MV-4-11 (cell line): ENCODE results near the gene NCEH1.
"Not testable (repeated sequence)": the region's sequence is repeated elsewhere in the genome, so short reads cannot be mapped to it uniquely, and the experiment has no call there.

ENCODE experiments used
- DNase-seq: peaks from one replicate; lab custom pipeline; 2025; lab: John Stamatoyannopoulos, UW

The NCEH1 gene

GRCh38 chr3:172676196-172676922, 34.5 kb downstream of the NCEH1 start:
- DNase-seq: no peak

GRCh38 chr3:172675441-172676193, 35.2 kb downstream of the NCEH1 start:
- peak; percentile 47 for DNase-seq

DNA sequence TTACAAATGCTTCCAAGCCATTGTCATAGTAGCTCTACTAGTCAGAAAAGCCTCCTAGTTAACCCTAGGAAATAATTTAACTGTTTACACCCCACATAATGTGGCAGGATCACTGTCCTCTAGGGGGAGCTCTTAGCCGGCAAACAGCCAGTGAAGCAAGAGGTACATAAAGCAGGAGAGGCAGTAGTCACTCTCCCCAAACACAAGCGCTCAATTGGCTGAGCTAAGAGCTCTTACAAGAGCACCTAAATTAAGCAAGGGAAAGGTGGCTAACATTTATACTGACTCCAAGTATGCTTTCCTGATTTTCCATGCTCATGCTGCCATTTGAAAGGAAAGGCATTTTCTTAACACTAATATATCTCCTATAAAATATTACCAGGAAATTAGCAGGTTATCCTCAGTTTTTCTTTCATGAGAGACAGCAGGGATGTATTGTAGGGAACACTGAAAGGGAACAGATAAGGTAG, 37.6 kb downstream of the NCEH1 start:
- peak; percentile 71 for DNase-seq

DNA sequence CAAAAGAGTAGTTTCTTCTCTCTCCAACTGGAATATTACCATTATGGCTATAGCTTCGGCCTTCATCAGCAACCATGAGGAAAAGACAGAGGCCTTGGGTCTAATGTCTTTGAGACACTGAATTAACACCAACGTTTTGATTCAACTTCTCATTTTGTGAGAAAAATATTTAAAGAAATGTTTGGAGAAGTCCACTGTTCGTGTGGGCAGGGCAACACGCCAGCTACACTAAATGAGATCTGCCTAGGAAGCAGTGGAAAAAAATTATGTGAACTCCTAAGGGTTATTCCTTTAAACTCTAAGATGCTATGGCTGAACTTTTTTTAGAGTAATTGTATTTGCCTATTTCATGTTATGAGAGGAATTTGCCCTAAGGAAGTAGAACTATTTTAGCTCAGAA, 41.8 kb downstream of the NCEH1 start:
- DNase-seq: no peak

- peak; percentile 75 for DNase-seq
Observed at GRCh38 chr3:172666873-172667694, 43.8 kb downstream of the NCEH1 start.

DNA sequence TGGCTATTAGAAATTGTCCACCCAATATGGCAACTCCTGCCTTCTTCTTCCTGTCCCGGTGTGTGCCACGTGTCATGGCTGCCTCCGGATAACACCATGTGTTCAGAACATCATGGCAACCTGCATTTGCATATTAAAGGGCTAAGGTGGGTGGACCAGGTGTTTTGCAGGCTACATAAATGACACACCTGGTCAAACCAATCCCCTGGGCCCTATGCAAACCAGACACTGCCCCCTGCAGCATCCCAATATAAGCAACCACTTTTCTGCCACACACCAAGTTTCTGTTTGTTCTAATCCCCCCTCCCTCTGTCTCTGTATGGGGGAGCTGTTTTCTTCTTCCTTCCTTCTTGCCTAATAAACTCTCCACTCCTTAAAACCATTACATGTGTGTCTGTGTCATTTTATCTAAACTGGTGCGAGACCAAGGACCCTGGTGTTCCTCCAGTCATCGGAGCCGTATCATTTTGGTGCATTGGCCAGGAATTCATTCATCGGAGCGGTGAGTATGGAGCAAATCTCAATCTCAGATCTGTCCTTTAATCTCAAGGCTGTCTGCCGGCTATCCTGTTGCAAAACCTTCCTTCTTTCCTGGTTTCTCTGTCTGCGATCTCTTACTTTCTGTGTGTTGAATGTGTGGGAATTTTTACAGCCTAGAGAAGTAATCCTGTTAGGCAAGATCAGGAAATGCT, 44.5 kb downstream of the NCEH1 start:
- no peak for DNase-seq

DNA sequence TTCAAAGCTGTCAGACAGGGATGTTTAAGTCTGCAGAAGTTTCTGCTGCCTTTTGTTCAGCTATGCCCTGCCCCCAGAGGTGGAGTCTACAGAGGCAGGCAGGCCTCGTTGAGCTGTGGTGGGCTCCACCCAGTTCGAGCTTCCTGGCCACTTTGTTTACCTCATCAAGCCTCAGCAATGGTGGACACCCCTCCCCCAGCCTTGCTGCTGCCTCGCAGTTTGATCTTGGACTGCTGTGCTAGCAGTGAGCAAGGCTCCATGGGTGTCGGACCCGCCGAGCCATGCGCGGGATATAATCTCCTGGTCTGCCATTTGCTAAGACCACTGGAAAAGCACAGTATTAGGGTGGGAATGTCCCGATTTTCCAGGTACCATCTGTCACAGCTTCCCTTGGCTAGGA, 45.4 kb downstream of the NCEH1 start:
- DNase-seq: not testable (repeated sequence)

- DNase-seq: not testable (repeated sequence)
Observed at GRCh38 chr3:172660421-172660820, 50.4 kb downstream of the NCEH1 start.

DNA sequence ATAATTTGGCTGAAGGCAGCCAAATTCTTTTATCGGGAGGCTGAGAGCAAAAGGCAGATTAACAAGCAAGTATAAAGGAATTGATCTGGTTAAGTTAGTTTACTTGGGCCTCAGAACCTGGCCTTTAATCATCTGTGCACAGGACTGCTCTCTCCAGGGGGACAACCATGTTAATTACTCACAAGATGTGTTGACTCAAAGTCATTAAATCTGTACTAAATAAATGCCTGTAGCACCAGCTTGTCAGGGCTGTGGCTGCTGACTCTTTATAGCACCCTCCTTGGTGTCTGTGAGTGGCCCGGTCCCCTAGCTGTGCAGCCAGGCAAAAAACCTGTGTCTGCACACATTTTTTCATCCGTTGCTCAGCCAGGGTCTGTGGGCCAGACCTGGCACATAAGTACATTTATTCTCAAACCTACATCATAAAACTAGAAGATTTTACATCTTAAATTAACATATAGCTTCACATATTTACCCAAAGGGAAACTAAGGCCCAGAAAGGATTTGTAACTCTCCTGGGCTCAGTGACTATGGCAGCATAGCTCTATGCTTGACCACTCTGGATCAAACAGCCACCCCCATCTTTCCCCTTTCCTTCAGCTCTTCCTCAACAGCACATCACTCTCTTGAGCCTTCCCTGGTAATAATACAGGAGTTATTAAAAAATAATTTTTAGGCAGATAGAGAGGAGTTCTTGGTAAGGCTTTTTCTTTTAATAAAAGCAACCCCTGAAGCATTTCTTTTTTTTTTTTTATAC, 51.4 kb downstream of the NCEH1 start:
- no peak for DNase-seq

DNA sequence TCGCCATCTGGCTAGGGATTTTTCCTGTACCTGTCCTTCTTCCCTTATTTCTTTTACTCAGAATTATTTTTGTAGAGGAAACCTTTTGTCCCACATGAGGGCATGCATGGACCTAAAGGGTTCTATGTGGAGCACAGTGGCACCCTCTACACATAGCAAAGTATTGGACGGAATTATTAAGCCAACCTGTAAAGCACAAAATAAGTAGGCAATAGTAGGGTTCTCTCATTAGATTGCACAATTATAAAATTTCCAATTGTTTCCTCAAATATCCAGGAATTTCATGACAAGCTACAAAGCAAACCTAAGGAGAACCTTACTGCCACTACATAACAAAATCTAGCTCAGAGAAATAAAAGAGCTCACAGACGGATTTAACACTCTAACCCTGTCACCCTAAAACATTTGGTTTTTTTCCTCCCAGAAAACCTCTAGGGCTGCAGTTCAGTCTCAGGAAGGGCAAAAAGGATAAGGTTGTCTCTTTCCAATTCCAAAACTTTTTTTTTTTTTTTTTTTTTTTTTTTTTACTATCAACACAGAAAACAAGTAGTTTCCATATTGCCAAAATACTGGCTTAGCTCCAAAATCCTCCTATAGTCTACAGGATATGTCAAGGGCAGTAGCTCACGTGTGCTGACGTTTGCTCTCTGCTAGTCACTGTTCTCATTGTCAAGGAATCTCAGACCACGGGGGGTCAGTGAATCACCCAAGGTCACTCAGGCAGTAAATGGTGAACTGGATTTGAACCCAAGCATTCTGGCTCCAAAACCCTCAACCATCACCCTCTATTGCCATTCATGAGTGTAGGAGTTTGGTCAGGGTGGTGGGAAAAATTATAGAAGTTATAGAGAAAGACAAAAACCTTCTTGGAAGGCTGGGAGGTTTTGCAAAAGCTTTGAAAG, 52.3 kb downstream of the NCEH1 start:
- DNase-seq: no peak

- DNase-seq: no peak
Observed at GRCh38 chr3:172656602-172657001, 54.3 kb downstream of the NCEH1 start.

DNA sequence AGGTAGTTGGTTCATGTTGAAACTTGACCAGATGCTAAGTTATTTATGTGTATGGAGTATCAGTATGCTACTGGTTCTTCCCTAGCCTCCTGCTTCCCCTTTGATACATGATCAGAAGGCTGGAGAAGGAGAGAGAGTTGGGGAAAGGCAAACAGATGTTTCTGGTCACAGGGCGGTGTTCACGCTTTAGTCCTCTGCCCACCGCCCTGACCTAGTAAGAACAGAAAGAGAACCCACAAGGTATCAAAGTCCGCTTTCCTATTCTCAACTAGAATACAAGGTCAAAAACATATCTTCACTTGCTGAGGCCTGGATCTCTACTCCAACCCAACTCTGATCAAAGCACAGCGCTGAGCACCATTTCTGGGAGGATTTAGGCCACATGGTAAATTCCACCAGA, 55.5 kb downstream of the NCEH1 start:
- DNase-seq: no peak

DNA sequence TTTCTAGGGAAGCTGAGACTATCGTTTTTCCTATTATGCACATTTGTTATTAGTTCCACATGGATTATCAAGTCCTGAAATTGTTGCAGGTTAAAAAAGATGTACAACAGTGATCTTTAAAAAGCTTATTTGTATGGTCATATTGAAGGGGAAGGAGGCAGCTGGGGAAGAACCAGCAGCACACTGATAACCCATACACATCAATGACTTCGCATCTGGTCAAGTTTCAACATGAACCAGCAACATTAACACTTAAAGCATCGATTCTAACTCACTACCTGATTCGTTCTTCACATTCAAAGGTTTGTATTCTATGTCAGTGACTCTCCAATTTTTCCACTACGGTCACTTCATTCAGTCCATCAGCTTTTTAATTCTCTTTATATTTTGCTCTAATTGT, 56.4 kb downstream of the NCEH1 start:
- DNase-seq: no peak

- DNase-seq: no peak
Observed at GRCh38 chr3:172653004-172653572, 57.8 kb downstream of the NCEH1 start.

GRCh38 chr3:172651936-172652625, 58.8 kb downstream of the NCEH1 start:
- no peak for DNase-seq

DNA sequence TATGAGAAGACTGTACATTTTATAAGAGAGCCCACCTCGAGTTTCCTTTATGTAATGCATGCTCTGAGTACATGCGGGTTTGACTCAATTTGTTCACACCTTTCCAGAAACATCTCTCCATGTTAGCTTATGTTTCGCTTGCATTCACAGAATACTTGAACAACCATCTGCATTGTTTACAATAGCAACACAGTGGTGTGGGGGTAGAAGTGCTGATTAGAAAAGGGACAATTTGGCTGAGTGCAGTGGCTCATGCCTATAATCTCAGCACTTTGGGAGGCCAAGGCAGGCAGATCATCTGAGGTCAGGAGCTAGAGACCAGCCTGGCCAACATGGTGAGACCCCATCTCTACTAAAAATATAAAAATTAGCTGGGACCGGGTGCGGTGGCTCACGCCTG, 60.9 kb downstream of the NCEH1 start:
- no peak for DNase-seq

- DNase-seq: peak; percentile 67
Observed at GRCh38 chr3:172648747-172649146, 62.1 kb downstream of the NCEH1 start.

- DNase-seq: no peak
Observed at GRCh38 chr3:172647823-172648222, 63.0 kb downstream of the NCEH1 start.

- no peak for DNase-seq
Observed at GRCh38 chr3:172647080-172647479, 63.8 kb downstream of the NCEH1 start.
